Peyer's patch (tissue), 4 donors: ENCODE data around the gene DGKI.

Experiments used
- POLR2A ChIP-seq, 2 donors: fragments of 450-650 bp; IDR thresholded peaks; one replicate each; pipeline ENCODE4 v1.5.1; 2017; ENCODE audit warnings: antibody characterized with exemption in 2 of 2, mild to moderate bottlenecking in 2 of 2, moderate library complexity in 2 of 2
- TF ChIP-seq, protein P1 (sequence below), 6 experiments: fragments of 450-650 bp in 4 of 6; fragments of 200-600 bp in 2 of 6; sonication (generic) in 1 of 6; IDR thresholded peaks; one replicate each; pipeline ENCODE4 v1.5.1; 2017 to 2019; ENCODE audit warnings: antibody characterized with exemption in 6 of 6, mild to moderate bottlenecking in 3 of 6, moderate library complexity in 1 of 6

DNA sequence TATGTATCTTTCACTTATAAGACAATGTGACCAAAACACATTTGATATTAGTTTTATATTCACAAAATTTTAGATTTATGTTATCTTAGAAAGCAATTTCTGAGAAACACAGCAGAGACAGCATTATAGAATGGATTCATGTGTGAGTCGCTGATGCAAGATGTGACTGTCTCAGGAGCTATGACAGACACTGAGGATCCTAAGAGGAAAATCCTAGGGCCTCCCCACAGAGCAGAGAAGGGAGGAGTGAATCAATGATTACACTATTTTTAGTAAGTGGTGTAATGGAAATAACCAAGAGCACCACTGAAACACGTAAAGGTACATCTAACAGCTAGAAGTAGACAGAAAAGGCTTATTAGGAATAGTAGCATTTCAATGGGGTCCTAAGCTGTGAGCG is 299.3 kb downstream of the DGKI start:
- TF ChIP-seq POLR2A (IDR thresholded peaks at IDR 0.05), result no peak
- TF ChIP-seq, protein P1, sequence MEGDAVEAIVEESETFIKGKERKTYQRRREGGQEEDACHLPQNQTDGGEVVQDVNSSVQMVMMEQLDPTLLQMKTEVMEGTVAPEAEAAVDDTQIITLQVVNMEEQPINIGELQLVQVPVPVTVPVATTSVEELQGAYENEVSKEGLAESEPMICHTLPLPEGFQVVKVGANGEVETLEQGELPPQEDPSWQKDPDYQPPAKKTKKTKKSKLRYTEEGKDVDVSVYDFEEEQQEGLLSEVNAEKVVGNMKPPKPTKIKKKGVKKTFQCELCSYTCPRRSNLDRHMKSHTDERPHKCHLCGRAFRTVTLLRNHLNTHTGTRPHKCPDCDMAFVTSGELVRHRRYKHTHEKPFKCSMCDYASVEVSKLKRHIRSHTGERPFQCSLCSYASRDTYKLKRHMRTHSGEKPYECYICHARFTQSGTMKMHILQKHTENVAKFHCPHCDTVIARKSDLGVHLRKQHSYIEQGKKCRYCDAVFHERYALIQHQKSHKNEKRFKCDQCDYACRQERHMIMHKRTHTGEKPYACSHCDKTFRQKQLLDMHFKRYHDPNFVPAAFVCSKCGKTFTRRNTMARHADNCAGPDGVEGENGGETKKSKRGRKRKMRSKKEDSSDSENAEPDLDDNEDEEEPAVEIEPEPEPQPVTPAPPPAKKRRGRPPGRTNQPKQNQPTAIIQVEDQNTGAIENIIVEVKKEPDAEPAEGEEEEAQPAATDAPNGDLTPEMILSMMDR (IDR thresholded peaks at IDR 0.05), result no peak
